ENCODE results near the gene SLC41A2.
A peak's percentile ranks its signal among the peaks of the same experiment; 100 is the strongest.

- TF ChIP-seq EZH2 (IDR thresholded peaks at IDR 0.05; ENCODE audit: low read depth): no peak
- TF ChIP-seq, protein P1, sequence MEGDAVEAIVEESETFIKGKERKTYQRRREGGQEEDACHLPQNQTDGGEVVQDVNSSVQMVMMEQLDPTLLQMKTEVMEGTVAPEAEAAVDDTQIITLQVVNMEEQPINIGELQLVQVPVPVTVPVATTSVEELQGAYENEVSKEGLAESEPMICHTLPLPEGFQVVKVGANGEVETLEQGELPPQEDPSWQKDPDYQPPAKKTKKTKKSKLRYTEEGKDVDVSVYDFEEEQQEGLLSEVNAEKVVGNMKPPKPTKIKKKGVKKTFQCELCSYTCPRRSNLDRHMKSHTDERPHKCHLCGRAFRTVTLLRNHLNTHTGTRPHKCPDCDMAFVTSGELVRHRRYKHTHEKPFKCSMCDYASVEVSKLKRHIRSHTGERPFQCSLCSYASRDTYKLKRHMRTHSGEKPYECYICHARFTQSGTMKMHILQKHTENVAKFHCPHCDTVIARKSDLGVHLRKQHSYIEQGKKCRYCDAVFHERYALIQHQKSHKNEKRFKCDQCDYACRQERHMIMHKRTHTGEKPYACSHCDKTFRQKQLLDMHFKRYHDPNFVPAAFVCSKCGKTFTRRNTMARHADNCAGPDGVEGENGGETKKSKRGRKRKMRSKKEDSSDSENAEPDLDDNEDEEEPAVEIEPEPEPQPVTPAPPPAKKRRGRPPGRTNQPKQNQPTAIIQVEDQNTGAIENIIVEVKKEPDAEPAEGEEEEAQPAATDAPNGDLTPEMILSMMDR (conservative IDR thresholded peaks at IDR 0.05): 0 out of 2 replicates have a peak, but pooled peaks have one; percentile 34
Measured at GRCh38 chr12:104958805-104959334, 780 bp upstream of the SLC41A2 start.
